ENCODE results near the gene PADI2.

Gene PADI2

DNA sequence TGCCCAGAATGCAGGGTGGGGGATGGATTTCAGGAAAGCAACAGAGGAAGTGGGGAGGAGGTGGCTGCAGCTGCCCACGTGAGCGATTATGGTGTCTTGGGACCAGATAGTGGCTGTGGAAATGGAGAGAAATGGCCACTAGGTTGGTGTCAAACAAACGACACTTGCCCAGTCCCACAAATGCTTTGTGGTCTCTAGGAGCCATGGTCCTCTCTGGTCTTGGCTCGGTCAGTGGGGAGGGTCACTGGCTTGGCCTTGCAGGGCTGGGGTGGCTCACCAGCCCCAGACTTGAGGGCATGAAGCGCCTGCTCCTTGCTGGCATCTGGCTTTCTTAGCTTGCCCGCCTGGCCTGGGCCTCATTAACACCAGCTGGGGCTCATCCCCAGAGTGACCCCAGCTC is 7.2 kb downstream of the PADI2 start:
- DNase-seq: no peak

- no peak for DNase-seq
These were observed 8.7 kb downstream of the PADI2 start for GRCh38 chr1:17110555-17110926.

DNA sequence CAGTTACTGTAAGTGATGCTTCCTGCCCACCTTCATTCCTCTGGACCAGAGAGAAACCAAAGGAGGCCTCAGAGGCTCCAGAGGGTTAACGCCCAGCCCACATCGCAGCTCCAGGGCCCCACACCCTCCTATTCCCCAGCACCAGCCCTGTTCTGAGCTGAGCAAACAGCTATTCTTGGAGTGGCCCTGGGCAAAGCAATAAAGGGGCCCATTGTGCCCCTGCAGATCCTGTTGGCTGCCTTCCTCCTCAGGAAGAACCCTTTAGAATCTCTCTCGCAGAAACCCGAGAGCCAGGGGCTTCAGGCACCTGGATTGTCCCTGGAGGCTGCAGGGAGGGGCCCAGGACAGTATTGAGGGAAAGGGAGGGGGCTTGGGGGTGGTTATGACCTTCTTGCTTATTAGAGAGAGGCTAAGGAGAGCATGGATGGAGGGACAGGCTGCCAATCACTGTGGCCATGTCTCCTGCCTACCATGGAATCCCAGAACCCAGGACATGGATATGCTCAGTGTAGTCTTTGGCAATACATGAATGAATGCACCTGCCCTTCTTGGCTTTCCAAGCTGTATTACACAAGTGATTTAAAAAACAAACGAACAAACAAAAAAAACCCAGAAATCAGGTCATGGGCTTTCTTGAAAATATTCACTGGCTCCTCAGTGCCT is 9.2 kb downstream of the PADI2 start:
- DNase-seq: no peak

GRCh38 chr1:17108786-17109185 is 10.5 kb downstream of the PADI2 start:
- no peak for DNase-seq

GRCh38 chr1:17108360-17108759 is 10.9 kb downstream of the PADI2 start:
- no peak for DNase-seq

DNA sequence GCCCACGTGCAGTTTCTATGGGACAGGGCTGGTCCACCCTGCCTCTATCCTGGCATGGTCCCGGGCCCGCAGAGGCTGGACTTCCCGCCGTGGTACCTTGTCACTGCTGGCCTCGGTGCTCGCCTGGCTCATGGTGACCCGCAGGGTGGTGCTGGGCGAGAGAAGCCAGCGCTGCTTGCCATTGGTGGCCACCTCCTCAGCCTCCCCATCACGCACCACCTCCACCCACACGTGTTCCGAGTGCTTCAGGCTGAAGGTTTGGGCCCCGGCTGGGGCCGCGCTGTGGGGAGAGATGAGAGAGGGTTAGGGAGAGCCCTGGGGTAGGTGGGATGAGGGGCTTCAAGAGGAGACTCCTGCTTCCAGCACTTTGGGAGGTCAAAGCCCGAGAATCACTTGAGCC is 14.5 kb downstream of the PADI2 start:
- DNase-seq: no peak

GRCh38 chr1:17102232-17102631 is 17.0 kb downstream of the PADI2 start:
- DNase-seq: no peak

- no peak for DNase-seq
These were observed 18.0 kb downstream of the PADI2 start for GRCh38 chr1:17101261-17101660.

GRCh38 chr1:17099616-17100340 is 19.5 kb downstream of the PADI2 start:
- DNase-seq: no peak

GRCh38 chr1:17098446-17099317 is 20.6 kb downstream of the PADI2 start:
- peak; percentile 63 for DNase-seq

DNA sequence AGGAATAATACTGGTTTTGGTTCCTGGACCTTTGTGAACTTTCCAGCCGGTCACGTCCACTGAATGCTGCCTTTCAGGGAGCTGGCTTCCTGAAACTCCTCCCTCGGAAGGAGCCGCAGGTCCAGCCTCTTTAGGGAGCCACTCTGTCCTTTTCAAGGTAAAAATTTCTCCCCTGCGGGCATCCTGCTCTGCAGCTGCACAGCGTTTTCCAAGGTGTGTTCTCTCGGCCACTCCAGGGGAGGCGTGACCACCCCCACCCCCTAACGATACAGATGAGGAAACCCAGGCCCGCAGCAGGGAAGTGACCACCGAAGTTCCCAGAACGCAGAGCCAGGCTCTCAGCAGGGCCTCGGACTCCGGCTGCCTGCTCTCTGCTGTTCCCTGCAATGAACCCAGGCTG is 21.5 kb downstream of the PADI2 start:
- DNase-seq: no peak

DNA sequence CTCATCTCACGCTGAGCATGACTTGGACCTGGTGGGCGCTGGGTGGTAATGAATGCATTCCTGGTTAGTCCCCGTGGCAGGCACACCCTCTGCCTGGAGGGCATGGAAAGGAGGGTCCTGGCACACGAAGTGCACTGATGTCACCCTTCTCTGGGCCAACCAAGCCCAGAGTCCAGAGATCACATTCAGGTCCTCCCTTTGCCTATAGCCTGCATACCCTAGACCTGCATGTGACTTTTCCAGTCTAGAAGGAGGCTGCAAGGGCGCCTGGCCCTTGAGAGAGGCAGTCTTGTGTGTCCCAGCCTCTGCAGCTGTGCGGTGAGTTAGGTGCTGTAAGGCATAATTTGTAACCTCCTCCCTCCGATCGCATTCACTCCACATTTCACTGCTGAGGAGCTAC is 22.1 kb downstream of the PADI2 start:
- no peak for DNase-seq

DNA sequence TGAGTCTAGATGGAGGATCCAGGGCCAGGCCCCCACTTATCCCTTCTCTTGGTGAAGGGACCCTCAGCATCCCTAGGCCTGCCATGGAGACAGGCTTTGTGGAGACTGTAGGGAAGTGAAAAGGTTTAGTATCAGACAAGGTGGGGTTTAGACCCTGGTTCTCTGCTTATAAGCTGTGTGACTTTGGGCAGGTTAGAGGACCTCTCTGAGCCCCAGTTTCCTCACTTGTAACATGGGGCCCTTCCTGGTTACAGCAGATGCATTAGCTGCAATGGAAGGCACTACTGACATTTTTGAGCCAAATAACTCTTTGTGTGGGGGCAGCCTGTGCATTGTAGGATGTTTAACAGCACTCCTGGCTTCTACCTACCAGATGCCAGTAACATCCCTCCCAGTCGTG is 22.7 kb downstream of the PADI2 start:
- no peak for DNase-seq

DNA sequence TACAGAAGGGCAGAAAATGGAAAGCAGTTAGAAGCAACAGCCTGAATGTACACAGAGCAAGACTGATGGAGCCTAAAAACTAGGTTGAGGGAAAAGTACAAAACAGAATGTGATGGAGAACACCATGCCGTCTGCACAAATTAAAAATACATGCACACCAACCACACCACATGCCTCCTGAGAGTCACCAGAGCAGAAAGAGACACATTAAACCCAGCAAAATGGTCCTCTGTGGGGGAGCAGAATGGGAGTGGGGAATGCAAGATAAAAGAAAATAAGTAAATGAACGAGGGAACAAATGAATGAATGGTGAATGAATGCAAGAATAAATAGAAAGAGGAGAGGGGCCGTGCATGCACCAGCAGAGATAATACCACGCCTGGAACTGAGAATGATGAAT is 24.1 kb downstream of the PADI2 start:
- DNase-seq: no peak

GRCh38 chr1:17094664-17095063 is 24.6 kb downstream of the PADI2 start:
- DNase-seq: no peak

GRCh38 chr1:17093822-17094393 is 25.3 kb downstream of the PADI2 start:
- DNase-seq: no peak

GRCh38 chr1:17091252-17091651 is 28.0 kb downstream of the PADI2 start:
- DNase-seq: no peak

DNA sequence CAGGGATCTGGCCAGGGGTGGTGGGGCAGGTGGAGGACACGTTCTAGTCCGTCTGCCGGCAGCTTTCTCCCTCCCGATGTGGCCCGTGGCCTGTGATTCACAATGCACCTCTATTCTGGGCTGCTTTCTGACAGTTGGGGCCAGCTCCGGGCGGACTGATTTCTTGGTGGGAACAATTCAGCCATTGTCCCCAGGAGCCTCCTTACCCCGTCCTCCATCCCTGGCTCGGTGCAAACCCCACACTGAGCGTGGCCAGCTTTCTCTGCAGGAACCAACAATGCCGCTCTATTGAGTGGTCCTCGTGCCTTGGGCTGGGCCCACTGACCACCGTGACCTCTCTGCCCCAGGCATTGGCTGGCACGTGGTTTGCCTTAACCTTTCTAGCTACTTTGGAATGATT is 29.7 kb downstream of the PADI2 start:
- no peak for DNase-seq

- DNase-seq: peak; percentile 35
These were observed 32.5 kb downstream of the PADI2 start for GRCh38 chr1:17086751-17087150.

DNA sequence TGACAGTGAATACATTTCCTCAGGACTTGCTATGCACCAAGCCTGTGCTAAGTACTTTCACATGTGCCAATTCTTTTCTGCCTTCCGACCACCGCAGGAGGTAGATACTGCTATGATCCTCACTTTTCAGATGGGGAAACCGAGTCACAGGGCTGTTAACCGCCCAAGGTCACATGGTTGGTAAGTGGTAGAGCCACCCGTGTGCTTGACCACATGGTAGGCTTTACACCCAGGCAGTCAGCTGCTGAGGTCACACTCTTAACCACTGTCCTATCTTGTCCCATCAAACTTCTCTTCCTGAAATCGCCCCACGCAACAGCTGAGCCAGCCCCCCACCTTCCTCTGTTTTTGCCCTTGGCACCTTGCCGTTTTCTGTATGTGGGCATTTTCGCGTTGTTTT is 34.5 kb downstream of the PADI2 start:
- peak; percentile 52 for DNase-seq

DNA sequence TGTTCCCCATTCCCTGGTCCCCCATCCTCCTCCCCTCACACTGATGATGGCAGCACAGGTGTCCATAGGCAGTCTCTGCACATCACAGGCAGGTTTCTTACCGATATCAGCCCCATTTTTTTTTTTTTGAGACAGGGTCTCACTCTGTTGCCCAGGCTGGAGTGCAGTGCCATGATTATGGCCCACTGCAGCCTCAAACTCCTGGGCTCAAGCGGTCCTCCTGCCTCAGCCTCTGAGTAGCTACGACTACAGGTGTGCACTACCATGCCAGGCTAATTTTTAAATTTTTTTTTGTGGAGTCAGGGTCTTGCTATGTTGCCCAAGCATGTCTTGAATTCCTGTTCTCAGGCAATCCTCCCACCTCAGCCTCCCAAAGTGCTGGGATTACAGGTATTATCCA is 36.5 kb downstream of the PADI2 start:
- no peak for DNase-seq

- no peak for DNase-seq
These were observed 37.8 kb downstream of the PADI2 start for GRCh38 chr1:17081439-17081838.

DNA sequence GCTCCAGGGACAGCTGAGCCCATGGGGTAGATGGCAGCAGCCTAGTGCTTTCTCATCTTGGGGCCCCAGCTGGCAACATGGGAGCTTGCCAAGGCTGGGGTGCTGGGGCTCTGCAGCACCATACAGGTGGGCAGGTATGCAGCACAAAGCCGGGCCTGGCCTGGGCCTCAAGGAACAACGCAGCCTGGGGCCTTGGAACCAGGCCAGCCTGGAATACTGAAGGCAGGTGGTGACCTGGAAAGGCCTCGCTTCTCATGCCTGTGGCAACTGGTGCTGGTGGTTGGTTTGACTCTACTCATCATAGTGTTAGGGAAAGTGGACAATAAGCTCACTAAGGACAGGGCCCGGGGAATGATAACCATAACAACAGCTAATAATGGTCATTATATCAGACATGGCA is 38.4 kb downstream of the PADI2 start:
- DNase-seq: no peak
